ENCODE data around the gene RNF151.

Gene RNF151

GRCh38 chr16:2015117-2015946 lies 48.7 kb downstream of the RNF151 start:
- H3K4me3 ChIP-seq (replicated peaks; ENCODE audit: low read depth, low read length), result no peak overlapping the region
- DNase-seq (ENCODE audit: extremely low read depth, insufficient read length), result no peak

GRCh38 chr16:2015947-2016208 lies 49.2 kb downstream of the RNF151 start:
- Histone ChIP-seq H3K36me3 (ENCODE audit: control insufficient read depth, insufficient read depth, low read length) (no peaks in the 10 kb centered on the region), H3K4me3 (replicated peaks; ENCODE audit: low read depth, low read length) (no peak overlapping the region), H3K27me3 (replicated peaks; ENCODE audit: control insufficient read depth, insufficient read depth, low read length) (no peaks in the 10 kb centered on the region)
- no peak for TF ChIP-seq CTCF (IDR thresholded peaks at IDR 0.05; ENCODE audit: insufficient read depth, low read length, poor library complexity, severe bottlenecking)
- no peak for DNase-seq (ENCODE audit: extremely low read depth, insufficient read length)

More at GRCh38 chr16:2015117-2015946, 48.7 kb downstream of the RNF151 start:
- Histone ChIP-seq H3K27me3 (replicated peaks; ENCODE audit: control insufficient read depth, insufficient read depth, low read length) (no peaks in the 10 kb centered on the region), H3K36me3 (ENCODE audit: control insufficient read depth, insufficient read depth, low read length) (no peaks in the 10 kb centered on the region)
- TF ChIP-seq CTCF (IDR thresholded peaks at IDR 0.05; ENCODE audit: insufficient read depth, low read length, poor library complexity, severe bottlenecking), result no peak

- peak; percentile 58 for TF ChIP-seq CTCF (IDR thresholded peaks at IDR 0.05; ENCODE audit: insufficient read depth, low read length, poor library complexity, severe bottlenecking)
- DNase-seq (ENCODE audit: extremely low read depth, insufficient read length), result no peak
- Histone ChIP-seq H3K36me3 (ENCODE audit: control insufficient read depth, insufficient read depth, low read length) (no peaks in the 10 kb centered on the region), H3K4me3 (replicated peaks; ENCODE audit: low read depth, low read length) (no peak overlapping the region), H3K27me3 (replicated peaks; ENCODE audit: control insufficient read depth, insufficient read depth, low read length) (no peaks in the 10 kb centered on the region)
Measured at GRCh38 chr16:2016407-2016922, 49.8 kb downstream of the RNF151 start.
